ENCODE data around the gene VGLL4.

Gene VGLL4

DNA sequence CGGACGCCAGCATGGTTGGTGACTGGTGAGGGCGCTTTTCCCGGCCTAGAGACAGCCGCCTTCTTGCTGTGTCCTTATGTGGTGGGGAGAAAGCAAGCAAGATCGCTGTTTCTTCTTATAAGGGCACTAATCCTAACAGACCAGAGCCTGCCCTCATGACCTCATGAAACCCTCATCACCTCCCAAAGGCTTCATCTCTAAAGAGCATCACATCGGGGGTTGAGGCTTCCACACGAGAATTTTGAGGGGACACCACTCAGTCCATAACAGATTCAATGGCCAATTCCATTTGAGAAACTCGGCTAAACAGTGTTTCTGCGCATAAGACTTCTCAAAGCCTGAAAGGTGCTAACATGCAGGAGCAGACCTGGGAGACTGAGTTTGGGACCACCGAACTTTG is 54.0 kb downstream of the VGLL4 start:
- H3K79me2 ChIP-seq (ENCODE audit: insufficient read depth, low read length): peaks cover 100% of the 10 kb centered on the region
- H2AFZ ChIP-seq (ENCODE audit: low read depth, low read length, severe bottlenecking): no peak overlapping the region
- no peaks in the 10 kb centered on the region for H3F3A ChIP-seq (ENCODE audit: insufficient read depth)
- H3K9me2 ChIP-seq (replicated peaks; ENCODE audit: insufficient read depth, low read length): no peaks in the 10 kb centered on the region
- no peak overlapping the region for H3K27ac ChIP-seq (ENCODE audit: low read depth, low read length)
- no peaks in the 10 kb centered on the region; the same call in 1 of the 2 replicates for H4K20me1 ChIP-seq (ENCODE audit: low read depth, low read length)
- no peak overlapping the region for H3K9ac ChIP-seq (ENCODE audit: low read length)
- no peak for TF ChIP-seq EZH2phosphoT487 (conservative IDR thresholded peaks at IDR 0.05; ENCODE audit: low read length)
- TF ChIP-seq, protein P1, sequence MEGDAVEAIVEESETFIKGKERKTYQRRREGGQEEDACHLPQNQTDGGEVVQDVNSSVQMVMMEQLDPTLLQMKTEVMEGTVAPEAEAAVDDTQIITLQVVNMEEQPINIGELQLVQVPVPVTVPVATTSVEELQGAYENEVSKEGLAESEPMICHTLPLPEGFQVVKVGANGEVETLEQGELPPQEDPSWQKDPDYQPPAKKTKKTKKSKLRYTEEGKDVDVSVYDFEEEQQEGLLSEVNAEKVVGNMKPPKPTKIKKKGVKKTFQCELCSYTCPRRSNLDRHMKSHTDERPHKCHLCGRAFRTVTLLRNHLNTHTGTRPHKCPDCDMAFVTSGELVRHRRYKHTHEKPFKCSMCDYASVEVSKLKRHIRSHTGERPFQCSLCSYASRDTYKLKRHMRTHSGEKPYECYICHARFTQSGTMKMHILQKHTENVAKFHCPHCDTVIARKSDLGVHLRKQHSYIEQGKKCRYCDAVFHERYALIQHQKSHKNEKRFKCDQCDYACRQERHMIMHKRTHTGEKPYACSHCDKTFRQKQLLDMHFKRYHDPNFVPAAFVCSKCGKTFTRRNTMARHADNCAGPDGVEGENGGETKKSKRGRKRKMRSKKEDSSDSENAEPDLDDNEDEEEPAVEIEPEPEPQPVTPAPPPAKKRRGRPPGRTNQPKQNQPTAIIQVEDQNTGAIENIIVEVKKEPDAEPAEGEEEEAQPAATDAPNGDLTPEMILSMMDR (IDR thresholded peaks at IDR 0.05; ENCODE audit: insufficient read depth, low read length, poor library complexity, severe bottlenecking): no peak
- H3K36me3 ChIP-seq (ENCODE audit: low read length): no peaks in the 10 kb centered on the region
- no peak overlapping the region for H3K4me2 ChIP-seq (ENCODE audit: low read depth, low read length, poor library complexity, severe bottlenecking)
- no peak overlapping the region for H3K4me3 ChIP-seq (ENCODE audit: insufficient read depth, low read length, poor library complexity, severe bottlenecking)
- H3K27me3 ChIP-seq (ENCODE audit: low read length): no peaks in the 10 kb centered on the region
- no peaks in the 10 kb centered on the region for H3K9me3 ChIP-seq (ENCODE audit: insufficient read depth, low read length)

DNA sequence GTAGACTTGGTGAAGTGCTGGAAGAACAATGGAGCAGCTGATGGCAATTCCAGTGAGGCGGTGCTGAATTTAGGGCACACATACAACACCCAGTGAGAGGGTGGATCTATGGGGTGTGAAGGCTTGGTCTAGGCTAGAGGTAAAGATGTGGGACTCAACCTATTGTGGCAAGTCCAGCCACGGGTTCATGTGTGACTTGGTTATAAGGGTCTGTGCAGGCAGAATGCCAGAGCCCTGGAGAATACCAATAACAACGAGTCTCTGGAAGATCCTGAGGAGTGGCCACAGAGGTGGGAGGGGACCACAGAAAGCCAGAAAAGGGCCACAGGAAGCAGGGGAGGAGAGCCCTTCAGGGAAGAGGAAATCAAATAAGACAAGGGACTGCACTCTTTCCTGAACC is 55.0 kb downstream of the VGLL4 start:
- no peaks in the 10 kb centered on the region; the same call in 1 of the 2 replicates for H4K20me1 ChIP-seq (ENCODE audit: low read depth, low read length)
- no peak overlapping the region for H3K9ac ChIP-seq (ENCODE audit: low read length)
- H3K9me2 ChIP-seq (replicated peaks; ENCODE audit: insufficient read depth, low read length): no peaks in the 10 kb centered on the region
- no peaks in the 10 kb centered on the region for H3K9me3 ChIP-seq (ENCODE audit: insufficient read depth, low read length)
- H3K27ac ChIP-seq (ENCODE audit: low read depth, low read length): no peak overlapping the region
- TF ChIP-seq, protein P1 (IDR thresholded peaks at IDR 0.05; ENCODE audit: insufficient read depth, low read length, poor library complexity, severe bottlenecking): no peak
- no peak for TF ChIP-seq EZH2phosphoT487 (conservative IDR thresholded peaks at IDR 0.05; ENCODE audit: low read length)
- H3F3A ChIP-seq (ENCODE audit: insufficient read depth): peaks cover 8% of the 10 kb centered on the region
- H3K36me3 ChIP-seq (ENCODE audit: low read length): no peaks in the 10 kb centered on the region
- peaks cover 100% of the 10 kb centered on the region for H3K79me2 ChIP-seq (ENCODE audit: insufficient read depth, low read length)
- H3K4me3 ChIP-seq (ENCODE audit: insufficient read depth, low read length, poor library complexity, severe bottlenecking): no peak overlapping the region
- no peaks in the 10 kb centered on the region for H3K27me3 ChIP-seq (ENCODE audit: low read length)
- no peak overlapping the region for H2AFZ ChIP-seq (ENCODE audit: low read depth, low read length, severe bottlenecking)
- H3K4me2 ChIP-seq (ENCODE audit: low read depth, low read length, poor library complexity, severe bottlenecking): no peak overlapping the region

DNA sequence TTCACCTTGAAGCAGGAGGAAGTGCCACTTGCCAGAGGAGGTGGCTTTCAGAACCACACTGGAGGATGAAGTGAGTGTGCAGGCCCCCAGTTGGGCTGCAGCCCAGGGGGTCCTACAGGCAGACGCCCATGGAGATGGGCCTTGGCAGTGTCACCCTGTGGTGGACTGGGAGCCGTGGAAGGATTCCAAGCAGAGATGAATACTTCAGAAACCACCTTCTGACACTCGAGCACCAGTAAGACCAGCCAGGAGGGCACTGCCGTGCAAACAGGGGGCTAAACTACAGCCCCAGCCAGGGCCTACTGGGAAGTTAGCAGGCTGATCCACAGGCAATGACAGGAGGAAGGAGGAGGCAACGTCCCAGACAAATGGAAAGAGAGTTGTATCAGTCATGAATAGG is 55.4 kb downstream of the VGLL4 start:
- Histone ChIP-seq H3K36me3 (ENCODE audit: low read length) (no peaks in the 10 kb centered on the region), H3K9me2 (replicated peaks; ENCODE audit: insufficient read depth, low read length) (no peaks in the 10 kb centered on the region), H3K27ac (ENCODE audit: low read depth, low read length) (no peak overlapping the region), H3F3A (ENCODE audit: insufficient read depth) (peaks cover 10% of the 10 kb centered on the region), H2AFZ (ENCODE audit: low read depth, low read length, severe bottlenecking) (no peak overlapping the region), H3K4me3 (ENCODE audit: insufficient read depth, low read length, poor library complexity, severe bottlenecking) (no peak overlapping the region), H3K4me2 (ENCODE audit: low read depth, low read length, poor library complexity, severe bottlenecking) (no peak overlapping the region), H3K9me3 (ENCODE audit: insufficient read depth, low read length) (no peaks in the 10 kb centered on the region), H3K9ac (ENCODE audit: low read length) (no peak overlapping the region), H3K79me2 (ENCODE audit: insufficient read depth, low read length) (peaks cover 100% of the 10 kb centered on the region), H3K27me3 (ENCODE audit: low read length) (no peaks in the 10 kb centered on the region), H4K20me1 (ENCODE audit: low read depth, low read length) (no peaks in the 10 kb centered on the region; the same call in 1 of the 2 replicates)
- no peak for TF ChIP-seq EZH2phosphoT487 (conservative IDR thresholded peaks at IDR 0.05; ENCODE audit: low read length)
- TF ChIP-seq, protein P1 (IDR thresholded peaks at IDR 0.05; ENCODE audit: insufficient read depth, low read length, poor library complexity, severe bottlenecking): no peak
